ENCODE data around the gene GTF3C1. TPM values are rescaled to one million over a fixed set of nuclear protein-coding genes. Genes with fewer than 3 reads are reported as not detected.
A peak's percentile ranks its signal among the peaks of the same experiment; 100 is the strongest.

GTF3C1 gene
- total and polyA plus RNA-seq, 8 donors, result 61.5 to 111 (median 97.7) TPM

DNA sequence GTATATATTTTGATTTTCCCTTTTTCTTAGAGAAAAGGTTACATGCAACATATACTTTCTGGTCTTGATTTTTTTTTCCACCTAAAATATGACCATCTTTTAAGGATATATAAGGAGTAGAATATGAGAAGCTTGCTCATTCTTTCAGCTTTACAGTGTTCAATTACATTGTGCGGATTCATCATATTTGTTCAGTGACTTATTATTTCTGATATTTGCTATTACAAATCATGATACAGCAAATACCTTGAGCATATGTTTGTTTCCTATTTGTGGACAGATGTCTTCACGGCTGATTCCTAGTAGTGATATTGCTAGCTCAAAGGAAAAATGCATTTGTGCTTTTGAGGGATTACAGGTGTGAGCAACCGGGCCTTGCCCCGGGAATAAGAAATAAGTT, 18.4 kb upstream of the GTF3C1 start:
- no peak for ATAC-seq

DNA sequence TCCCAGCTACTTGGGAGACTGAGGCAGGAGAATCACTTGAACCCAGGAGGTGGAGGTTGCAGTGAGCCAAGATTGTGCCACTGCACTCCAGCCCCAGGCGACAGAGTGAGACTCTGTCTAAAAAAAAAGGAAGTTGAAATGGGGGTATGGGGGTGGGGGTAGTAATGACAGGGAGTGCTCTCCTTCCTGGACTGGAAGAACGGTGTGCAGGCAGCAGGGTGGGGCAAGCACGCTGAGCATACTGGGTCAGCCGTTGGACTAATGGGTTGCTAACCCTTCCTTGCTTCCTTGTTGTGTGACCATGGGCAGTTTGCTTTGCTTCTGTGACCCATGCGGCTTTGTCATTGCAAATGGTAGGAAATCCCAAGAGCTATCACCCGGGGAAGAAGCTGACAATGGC, 16.7 kb upstream of the GTF3C1 start:
- no peak overlapping the region for H3K4me3 ChIP-seq
- TF ChIP-seq, protein P1, sequence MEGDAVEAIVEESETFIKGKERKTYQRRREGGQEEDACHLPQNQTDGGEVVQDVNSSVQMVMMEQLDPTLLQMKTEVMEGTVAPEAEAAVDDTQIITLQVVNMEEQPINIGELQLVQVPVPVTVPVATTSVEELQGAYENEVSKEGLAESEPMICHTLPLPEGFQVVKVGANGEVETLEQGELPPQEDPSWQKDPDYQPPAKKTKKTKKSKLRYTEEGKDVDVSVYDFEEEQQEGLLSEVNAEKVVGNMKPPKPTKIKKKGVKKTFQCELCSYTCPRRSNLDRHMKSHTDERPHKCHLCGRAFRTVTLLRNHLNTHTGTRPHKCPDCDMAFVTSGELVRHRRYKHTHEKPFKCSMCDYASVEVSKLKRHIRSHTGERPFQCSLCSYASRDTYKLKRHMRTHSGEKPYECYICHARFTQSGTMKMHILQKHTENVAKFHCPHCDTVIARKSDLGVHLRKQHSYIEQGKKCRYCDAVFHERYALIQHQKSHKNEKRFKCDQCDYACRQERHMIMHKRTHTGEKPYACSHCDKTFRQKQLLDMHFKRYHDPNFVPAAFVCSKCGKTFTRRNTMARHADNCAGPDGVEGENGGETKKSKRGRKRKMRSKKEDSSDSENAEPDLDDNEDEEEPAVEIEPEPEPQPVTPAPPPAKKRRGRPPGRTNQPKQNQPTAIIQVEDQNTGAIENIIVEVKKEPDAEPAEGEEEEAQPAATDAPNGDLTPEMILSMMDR (IDR thresholded peaks at IDR 0.05), result no peak
- no peak overlapping the region for H3K27ac ChIP-seq
- ATAC-seq (no peak), DNase-seq (no peak)
- intact Hi-C loops (cut with DNase I), result no loop called here
- H3K27me3 ChIP-seq, result no peaks in the 10 kb centered on the region
- H3K4me1 ChIP-seq, result peaks cover 0 to 5% of the 10 kb centered on the region in 2 donors
- H3K36me3 ChIP-seq, result no peaks in the 10 kb centered on the region
- H3K9me3 ChIP-seq, result no peaks in the 10 kb centered on the region

More for the DNA sequence above, 18.4 kb upstream of the GTF3C1 start:
- DNase-seq, result no peak
- Histone ChIP-seq H3K27me3 (no peaks in the 10 kb centered on the region), H3K4me3 (no peak overlapping the region), H3K36me3 (no peaks in the 10 kb centered on the region), H3K4me1 (peaks cover 0 to 5% of the 10 kb centered on the region in 2 donors), H3K9me3 (no peaks in the 10 kb centered on the region), H3K27ac (no peak overlapping the region)
- TF ChIP-seq, protein P1 (IDR thresholded peaks at IDR 0.05), result no peak
- intact Hi-C loops (cut with DNase I), result no loop called here

DNA sequence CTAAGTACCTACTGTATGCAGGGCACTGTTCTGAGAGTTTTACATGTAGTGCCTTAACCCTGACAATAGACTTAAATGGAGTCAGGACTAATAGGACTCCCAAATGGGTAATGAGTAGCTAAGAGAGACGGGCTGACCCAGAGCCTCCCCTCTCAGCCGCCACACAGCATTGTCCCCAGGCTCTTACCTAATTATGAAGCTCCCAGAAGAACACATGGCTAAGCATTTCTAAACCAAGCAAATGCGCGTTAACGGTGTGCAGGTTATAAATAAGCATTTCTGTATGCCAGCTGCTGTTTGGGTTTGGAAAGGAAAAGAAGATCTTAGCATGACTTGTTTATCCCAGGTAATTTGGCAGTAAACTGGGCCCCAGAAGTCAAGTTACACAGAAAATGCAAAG, 14.5 kb upstream of the GTF3C1 start:
- ATAC-seq, result no peak
- no peaks in the 10 kb centered on the region for H3K27me3 ChIP-seq
- H3K4me3 ChIP-seq, result no peak overlapping the region
- intact Hi-C loops (cut with DNase I), result no loop called here
- TF ChIP-seq, protein P1 (IDR thresholded peaks at IDR 0.05), result no peak
- no peak for DNase-seq
- no peaks in the 10 kb centered on the region for H3K36me3 ChIP-seq
- no peak overlapping the region for H3K27ac ChIP-seq
- peaks cover 0 to 5% of the 10 kb centered on the region in 2 donors for H3K4me1 ChIP-seq
- no peaks in the 10 kb centered on the region for H3K9me3 ChIP-seq

DNA sequence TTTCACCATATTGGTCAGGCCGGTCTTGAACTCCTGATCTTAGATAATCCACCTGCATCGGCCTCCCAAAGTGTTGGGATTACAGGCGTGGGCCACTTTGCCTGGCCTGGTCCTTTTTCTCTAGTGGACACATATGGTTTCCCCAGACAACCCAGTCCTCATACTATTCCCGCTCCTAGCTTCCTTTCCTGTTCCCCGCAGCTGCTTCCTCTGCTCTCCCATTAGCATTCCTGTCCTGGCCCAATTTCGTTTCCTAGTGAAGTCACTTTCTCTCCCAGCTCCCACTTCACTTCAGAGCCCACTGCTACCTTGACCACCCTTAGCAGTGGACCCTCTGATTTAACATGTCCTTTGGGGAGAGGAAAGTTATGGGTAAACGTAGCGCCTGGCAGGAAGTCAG, 11.5 kb upstream of the GTF3C1 start:
- DNase-seq, result no peak
- Histone ChIP-seq H3K4me3 (no peak overlapping the region), H3K4me1 (peaks cover 0 to 4% of the 10 kb centered on the region in 2 donors), H3K27ac (peak overlapping the region in 1 of 2 donors; percentile 48), H3K36me3 (peaks cover 0 to 10% of the 10 kb centered on the region in 2 donors), H3K27me3 (no peaks in the 10 kb centered on the region), H3K9me3 (no peaks in the 10 kb centered on the region)
- TF ChIP-seq, protein P1 (IDR thresholded peaks at IDR 0.05), result no peak
- intact Hi-C loops (cut with DNase I), result no loop called here
- no peak for ATAC-seq

DNA sequence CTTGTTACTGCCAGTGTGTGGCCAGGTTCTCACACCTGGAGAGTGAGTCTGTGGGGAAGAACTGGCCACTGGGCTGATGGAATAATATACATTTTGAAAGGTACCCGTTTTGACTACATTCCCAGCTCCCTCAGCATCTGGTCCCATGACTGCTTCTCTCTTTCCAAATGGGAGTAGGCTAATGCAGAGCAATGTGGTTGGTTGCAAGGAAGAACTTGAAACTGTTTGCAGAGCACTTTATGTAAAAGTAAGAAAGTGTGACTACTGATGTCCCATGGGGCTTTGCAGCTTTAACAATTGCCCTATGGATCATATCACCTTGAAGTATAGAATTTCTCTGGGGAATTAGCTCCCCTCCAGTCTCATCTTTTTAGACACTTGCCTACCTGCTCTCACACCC, 9.2 kb upstream of the GTF3C1 start:
- DNase-seq (no peak), ATAC-seq (no peak)
- Histone ChIP-seq H3K27me3 (no peaks in the 10 kb centered on the region), H3K36me3 (peaks cover 0 to 10% of the 10 kb centered on the region in 2 donors), H3K4me3 (no peak overlapping the region), H3K4me1 (no peaks in the 10 kb centered on the region), H3K9me3 (no peaks in the 10 kb centered on the region), H3K27ac (no peak overlapping the region)
- TF ChIP-seq, protein P1 (IDR thresholded peaks at IDR 0.05), result no peak
- intact Hi-C loops (cut with DNase I), result no loop called here
